IPS-18c (cell line): ENCODE measurements around the gene APLP2.

ENCODE experiments used
- H3K4me3 ChIP-seq: 2 replicates; pipeline ENCODE4 v1.7.0; 2013; ENCODE audit warnings: low read depth, mild to moderate bottlenecking, low read length, moderate library complexity; ENCODE audit not compliant: insufficient read depth
- H3K9me3 ChIP-seq: one replicate; pipeline ENCODE4 v1.6.1; 2013; ENCODE audit warnings: mild to moderate bottlenecking, low read length, moderate library complexity; ENCODE audit not compliant: control insufficient read depth, insufficient read depth

The APLP2 gene

DNA sequence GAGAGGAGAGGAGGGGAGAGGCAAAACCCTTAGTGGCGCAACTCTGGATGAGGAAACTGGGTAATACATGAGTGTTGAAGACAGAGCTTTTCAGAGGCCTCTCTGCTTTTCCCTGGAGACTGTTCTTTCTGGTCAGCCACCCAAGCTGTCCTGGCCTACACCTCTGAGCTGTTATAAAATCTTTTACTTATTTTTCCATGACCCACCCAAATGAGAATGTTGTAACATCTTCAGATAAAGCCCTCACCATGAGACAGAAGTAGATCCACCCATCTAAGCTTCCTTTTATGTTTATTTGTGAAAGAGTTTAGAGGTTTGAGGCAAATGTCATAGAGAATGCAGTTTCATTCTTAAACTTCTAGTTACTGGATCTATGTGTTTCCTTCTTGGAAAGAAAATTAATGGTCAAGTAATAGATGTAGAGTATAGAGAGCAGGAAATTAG lies 20.3 kb upstream of the APLP2 start:
- Histone ChIP-seq H3K9me3 (peaks cover 2% of the 10 kb centered on the region), H3K4me3 (no peak overlapping the region)

- peaks cover 2% of the 10 kb centered on the region for H3K9me3 ChIP-seq
- H3K4me3 ChIP-seq: no peak overlapping the region
Measured at GRCh38 chr11:130050257-130050656, 19.4 kb upstream of the APLP2 start.

DNA sequence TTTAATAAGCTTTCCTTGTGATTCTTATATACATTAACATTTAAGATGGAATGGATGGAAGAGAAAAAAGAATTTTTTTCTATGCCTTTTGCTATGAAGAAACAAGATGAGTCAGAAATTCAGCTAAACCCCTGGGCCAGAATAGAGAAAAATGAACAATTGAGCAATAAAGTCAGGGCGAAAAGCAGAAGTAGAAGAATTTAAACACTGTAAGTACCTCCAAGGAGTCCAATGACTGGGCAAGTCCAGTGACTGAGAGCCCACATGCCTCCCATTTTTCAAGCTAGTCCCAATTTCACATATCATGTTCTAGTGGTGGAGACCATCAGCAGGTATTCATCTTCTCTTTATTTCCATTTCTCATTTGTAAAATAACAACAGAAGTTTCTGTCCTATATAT lies 18.6 kb upstream of the APLP2 start:
- H3K4me3 ChIP-seq: no peak overlapping the region

GRCh38 chr11:130052567-130052966 lies 17.1 kb upstream of the APLP2 start:
- Histone ChIP-seq H3K4me3 (no peak overlapping the region), H3K9me3 (peaks cover 2% of the 10 kb centered on the region)

More for the DNA sequence above, 18.6 kb upstream of the APLP2 start:
- peaks cover 2% of the 10 kb centered on the region for H3K9me3 ChIP-seq

DNA sequence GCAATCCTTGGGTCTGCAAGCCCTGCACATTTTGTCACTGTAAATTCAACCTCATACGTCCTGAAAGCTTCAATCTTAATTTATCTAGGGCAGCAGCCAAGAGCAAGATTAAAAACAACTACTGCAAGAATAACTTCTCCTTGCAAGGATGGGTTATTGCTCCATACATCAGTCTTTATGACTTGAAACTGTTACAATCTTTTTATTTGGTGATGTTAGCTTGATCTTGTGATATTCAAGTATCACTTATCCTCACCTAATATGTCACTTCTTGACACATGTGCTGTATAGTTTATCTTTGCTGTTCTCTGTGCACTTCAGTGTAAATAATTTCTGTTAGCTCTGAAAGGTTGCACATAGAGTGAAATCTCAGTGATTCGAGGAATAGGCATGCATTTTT lies 14.7 kb upstream of the APLP2 start:
- Histone ChIP-seq H3K4me3 (no peak overlapping the region), H3K9me3 (peaks cover 2% of the 10 kb centered on the region)

- Histone ChIP-seq H3K9me3 (peaks cover 2% of the 10 kb centered on the region), H3K4me3 (no peak overlapping the region)
Measured at GRCh38 chr11:130055617-130056016, 14.1 kb upstream of the APLP2 start.

DNA sequence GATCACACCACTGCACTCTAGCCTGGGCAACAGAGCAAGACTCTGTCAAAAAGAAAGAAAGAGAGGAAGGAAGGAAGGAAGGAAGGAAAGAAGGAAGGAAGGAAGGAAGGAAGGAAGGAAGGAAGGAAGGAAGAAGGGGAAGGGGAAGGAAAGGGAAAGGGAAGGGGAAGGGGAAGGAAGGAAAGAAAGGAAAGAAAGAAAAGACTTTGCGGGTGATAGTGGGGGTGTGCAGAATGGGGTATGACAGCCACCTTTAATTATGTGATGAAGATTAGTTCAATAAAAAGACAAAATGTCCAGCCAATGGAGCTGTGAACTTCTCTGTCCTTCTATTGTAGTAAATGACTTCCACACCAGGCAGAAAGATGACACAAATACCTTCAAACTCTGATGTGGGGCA lies 8.7 kb upstream of the APLP2 start:
- no peaks in the 10 kb centered on the region for H3K9me3 ChIP-seq
- no peak overlapping the region for H3K4me3 ChIP-seq

GRCh38 chr11:130062026-130062425 lies 7.7 kb upstream of the APLP2 start:
- H3K9me3 ChIP-seq: no peaks in the 10 kb centered on the region
- no peak overlapping the region for H3K4me3 ChIP-seq

DNA sequence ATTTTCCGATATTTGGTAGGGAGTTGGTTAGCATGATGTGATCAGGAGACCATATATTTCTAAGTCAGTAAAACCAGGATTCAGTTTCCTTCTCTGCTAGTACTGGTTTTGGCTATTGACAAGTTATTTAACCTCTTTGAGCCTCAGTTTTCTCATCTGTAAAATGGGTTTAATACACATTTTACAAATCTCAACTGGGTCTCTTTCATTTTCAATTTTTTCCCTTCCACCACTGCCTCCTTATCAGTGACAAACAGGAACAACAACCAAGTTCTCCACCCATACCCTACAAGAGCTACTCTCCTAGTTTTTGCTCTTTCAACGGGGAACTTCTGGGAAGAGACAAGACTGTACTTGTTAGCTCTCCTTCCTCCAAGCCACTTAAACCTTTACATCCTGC lies 6.2 kb upstream of the APLP2 start:
- H3K4me3 ChIP-seq: no peak overlapping the region
- no peaks in the 10 kb centered on the region for H3K9me3 ChIP-seq

- H3K9me3 ChIP-seq: no peaks in the 10 kb centered on the region
- H3K4me3 ChIP-seq: no peak overlapping the region
Measured at GRCh38 chr11:130064596-130064995, 5.1 kb upstream of the APLP2 start.

GRCh38 chr11:130066338-130066737 lies 3.4 kb upstream of the APLP2 start:
- H3K4me3 ChIP-seq: no peak overlapping the region
- no peaks in the 10 kb centered on the region for H3K9me3 ChIP-seq

DNA sequence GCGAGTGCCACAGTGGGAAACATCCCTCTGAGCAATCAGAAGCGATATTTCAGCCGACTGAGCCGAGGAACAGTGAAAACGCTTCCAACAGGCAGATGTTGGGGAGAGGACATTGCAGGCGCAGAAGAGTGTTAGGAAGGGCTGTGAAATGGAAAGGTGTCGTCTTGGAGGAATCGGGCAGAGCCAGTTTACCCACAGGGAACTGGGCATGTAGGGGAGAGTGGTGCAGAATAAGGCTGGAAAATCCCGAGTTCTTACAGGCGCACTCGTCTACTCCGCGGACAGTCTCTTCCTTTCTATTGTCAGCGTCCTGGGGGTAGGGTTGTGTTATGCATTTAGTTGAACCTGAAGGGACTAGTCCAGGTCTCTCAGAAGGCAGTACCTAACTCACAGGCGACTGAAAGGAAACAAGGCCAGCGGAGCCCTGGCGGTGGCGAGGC lies 1.1 kb upstream of the APLP2 start:
- H3K4me3 ChIP-seq: peak overlapping the region; percentile 79
- H3K9me3 ChIP-seq: no peaks in the 10 kb centered on the region

DNA sequence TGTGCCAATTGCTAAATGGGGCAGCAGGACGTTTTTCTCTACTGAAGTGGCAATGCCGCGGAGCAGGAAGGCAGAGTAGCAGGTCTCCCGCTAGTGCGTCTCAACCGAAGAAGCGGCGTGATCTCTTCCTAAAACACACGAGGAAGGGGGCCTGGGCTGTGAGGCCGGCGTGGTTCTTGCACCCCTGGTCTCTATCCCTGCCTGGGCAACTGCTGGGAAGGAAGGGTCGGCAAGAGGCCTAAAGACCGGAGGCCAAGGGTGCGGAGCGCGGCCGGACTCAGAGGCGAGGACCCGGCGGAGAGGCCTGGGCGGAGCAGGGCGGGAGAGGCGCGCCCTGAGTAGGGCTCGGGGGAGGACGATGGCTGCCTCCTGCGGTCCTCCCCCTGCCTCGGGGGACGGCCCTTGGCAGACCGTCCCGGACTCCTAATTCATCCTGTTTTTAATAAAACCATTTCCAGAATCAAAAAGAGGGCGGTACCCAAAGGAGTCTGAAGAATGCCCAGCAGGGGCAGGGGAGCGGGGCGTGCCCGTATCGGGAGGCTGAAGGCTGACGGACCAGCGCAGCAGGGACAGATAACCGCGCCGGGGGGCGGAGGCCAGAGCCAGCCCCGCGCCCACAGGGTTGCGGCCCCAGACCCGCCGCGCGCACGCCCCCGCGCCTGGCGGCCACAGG lies 572 bp upstream of the APLP2 start:
- H3K9me3 ChIP-seq: no peaks in the 10 kb centered on the region
- H3K4me3 ChIP-seq: peak overlapping the region; percentile 79

DNA sequence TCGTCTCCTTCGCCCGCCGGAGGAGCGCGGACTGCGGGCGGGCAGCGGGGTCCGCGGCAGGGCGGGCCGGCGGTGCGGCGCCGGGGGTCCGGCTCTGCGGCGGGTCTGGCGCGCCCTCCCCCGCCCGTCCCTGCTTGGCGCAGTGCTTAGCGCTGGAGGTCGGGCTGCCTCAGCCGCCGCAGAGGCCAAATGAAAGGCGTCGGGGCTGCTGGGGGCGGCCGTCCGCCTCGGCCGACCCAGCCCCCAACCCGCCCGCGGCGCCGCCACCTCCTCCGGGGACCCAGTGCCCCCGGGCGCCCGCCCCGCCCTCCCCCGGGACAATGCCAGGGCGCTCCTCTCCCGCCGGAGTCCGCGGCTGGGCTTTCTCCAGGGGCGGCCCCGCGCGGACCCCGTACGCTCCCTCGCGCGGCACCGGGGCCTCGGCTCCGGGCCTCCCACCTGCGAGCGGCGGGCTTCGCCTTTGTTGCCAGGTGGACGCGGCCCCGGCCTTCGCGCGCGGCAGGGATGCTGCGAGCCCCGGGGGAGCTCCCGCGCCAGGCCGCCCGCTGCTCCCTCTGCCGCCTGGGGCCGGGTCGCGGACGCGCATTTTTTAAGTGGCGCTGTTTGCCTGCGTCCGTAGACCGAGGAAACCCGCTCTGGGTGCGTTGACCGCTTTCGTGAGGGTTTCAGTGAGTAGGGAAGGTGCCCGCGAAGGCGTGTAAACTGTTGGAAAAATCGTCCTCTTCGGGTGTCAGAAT lies 583 bp downstream of the APLP2 start:
- Histone ChIP-seq H3K4me3 (peak overlapping the region; percentile 85), H3K9me3 (no peaks in the 10 kb centered on the region)

DNA sequence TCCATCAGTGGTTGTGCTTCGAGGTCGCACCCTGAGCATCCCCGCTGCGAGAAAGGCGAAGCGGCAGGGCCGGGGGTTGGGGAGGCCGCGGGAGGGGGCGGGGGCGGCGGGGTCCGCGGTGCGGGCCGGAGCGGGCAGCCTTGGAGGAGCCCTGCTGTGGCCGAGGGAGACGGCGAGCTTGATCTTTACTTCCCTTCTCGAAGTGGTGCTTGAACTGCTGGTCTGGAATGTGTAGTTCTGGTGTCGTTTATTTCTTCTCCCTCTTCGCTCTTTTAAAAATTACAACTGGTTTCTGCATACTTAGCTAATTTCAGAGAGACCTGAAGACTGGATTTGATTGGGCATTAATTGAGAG lies 1.1 kb downstream of the APLP2 start:
- H3K9me3 ChIP-seq: no peaks in the 10 kb centered on the region
- H3K4me3 ChIP-seq: peak overlapping the region; percentile 85

DNA sequence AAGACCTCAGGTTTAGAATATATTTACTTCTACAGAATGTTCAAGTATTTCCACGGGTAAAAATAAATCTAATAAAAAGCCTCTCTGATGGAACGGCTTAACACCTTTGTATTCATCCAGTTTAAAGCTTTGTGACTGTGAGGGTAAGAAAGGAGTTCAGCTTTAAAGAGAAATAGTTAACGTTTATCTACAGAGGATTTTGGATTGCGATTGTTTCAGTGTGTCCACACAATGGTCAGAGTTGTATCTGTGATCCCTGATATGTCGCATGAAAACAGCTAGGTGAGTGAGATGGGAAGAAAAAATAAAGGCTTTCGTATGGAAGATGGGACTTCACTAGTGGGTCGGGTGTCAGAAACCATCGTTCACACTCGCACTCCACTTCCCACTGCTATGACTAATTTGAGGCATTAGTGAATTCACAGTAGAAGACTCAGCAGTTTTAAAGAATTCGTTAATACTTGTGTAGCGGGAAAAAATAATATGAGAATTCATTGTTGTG lies 1.6 kb downstream of the APLP2 start:
- H3K4me3 ChIP-seq: peak overlapping the region; percentile 85; the same call in 1 of the 2 replicates
- no peaks in the 10 kb centered on the region for H3K9me3 ChIP-seq

DNA sequence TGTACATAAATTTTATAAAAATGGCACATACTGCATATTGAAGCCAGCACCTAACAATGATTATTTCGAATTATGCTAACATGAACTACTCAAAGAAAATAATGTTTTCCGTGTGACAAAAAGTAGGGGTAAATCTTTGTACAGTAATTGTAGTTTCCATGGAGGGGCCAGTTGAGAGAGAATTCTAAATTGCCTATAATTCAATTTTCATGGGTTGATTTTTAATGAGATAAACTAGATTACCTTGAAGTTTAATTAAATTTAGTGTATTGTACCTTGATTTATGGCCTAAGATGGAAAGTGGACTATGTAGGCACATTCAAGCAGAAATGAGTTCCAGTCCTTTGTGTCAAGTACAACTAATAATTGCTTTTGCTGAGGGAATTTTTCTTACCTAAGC lies 5.0 kb downstream of the APLP2 start:
- Histone ChIP-seq H3K9me3 (no peaks in the 10 kb centered on the region), H3K4me3 (no peak overlapping the region)

- no peak overlapping the region for H3K4me3 ChIP-seq
- no peaks in the 10 kb centered on the region for H3K9me3 ChIP-seq
Measured at GRCh38 chr11:130076778-130077481, 7.2 kb downstream of the APLP2 start.
